Panc1 (cell line): ENCODE data around the gene NFKBIZ. TPM values are rescaled to one million over a fixed set of nuclear protein-coding genes. Genes with fewer than 3 reads are reported as not detected.

Experiments used
- ATAC-seq: fragments of 200-7000 bp; cut with Tn5 transposase; 2 replicates; pipeline ENCODE4 v1.9.1; 2020; ENCODE audit warnings: mild to moderate bottlenecking, moderate library complexity
- BruUV-seq: library from RNA; stranded (reverse); fragments of 400-500 nt; replicated peaks from 2 replicates; lab custom pipeline; 2021; lab: Mats Ljungman, UMichigan
- CTCF ChIA-PET: fragments of 300-600 bp; sonication (Branson Sonifier 250); formaldehyde crosslinking; loops from one replicate; lab custom pipeline; 2022; ENCODE audit warnings: antibody characterized with exemption; lab: Charles Lee
- POLR2A ChIA-PET: fragments of 300-600 bp; sonication (Branson Sonifier 250); formaldehyde crosslinking; loops from one replicate; lab custom pipeline; 2022; ENCODE audit warnings: antibody characterized with exemption; lab: Charles Lee
- DNase-seq: peaks from one replicate; pipeline ENCODE4 v3.0.0-alpha.2; 2010; ENCODE audit warnings: low read depth, low spot score
- H3K27ac ChIP-seq: 2 replicates; pipeline ENCODE4 v1.5.1; 2011; ENCODE audit warnings: mild to moderate bottlenecking, low read length, inconsistent platforms
- H3K27me3 ChIP-seq: fragments of 200-500 bp; sonication (Bioruptor generic); 2 replicates; pipeline ENCODE4 v1.6.0; 2014; ENCODE audit warnings: low read length, inconsistent platforms; ENCODE audit not compliant: control insufficient read depth, insufficient read depth
- H3K36me3 ChIP-seq: fragments of 200-500 bp; sonication (Bioruptor generic); 2 replicates; pipeline ENCODE4 v1.5.1; 2014; ENCODE audit warnings: inconsistent platforms, mild to moderate bottlenecking, low read length, moderate library complexity; ENCODE audit not compliant: control insufficient read depth, insufficient read depth
- H3K4me1 ChIP-seq: 2 replicates; pipeline ENCODE4 v1.5.1; 2011; ENCODE audit warnings: inconsistent platforms, mild to moderate bottlenecking, low read length, moderate library complexity; ENCODE audit not compliant: control insufficient read depth, insufficient read depth
- H3K4me3 ChIP-seq, 2 experiments: 2 replicates each; pipeline ENCODE4 v1.5.1; 2011 to 2012; ENCODE audit warnings: low read depth in 2 of 2, low read length in 2 of 2, mild to moderate bottlenecking in 2 of 2, inconsistent platforms in 1 of 2, moderate library complexity in 1 of 2
- H3K9me3 ChIP-seq: fragments of 200-500 bp; sonication (Bioruptor generic); 2 replicates; pipeline ENCODE4 v1.5.1; 2014; ENCODE audit warnings: low read depth, mild to moderate bottlenecking, inconsistent platforms, low read length, moderate library complexity; ENCODE audit not compliant: control insufficient read depth, insufficient read depth
- POLR2AphosphoS5 ChIP-seq: IDR thresholded peaks from 2 replicates; pipeline ENCODE4 v1.6.1; 2012; ENCODE audit warnings: mild to moderate bottlenecking, low read depth, low read length, moderate library complexity
- SIN3A ChIP-seq: IDR thresholded peaks from 2 replicates; pipeline ENCODE4 v1.6.1; 2012; ENCODE audit warnings: low read depth, mild to moderate bottlenecking, low read length, moderate library complexity, borderline replicate concordance; ENCODE audit not compliant: insufficient read depth
- TCF7L2 ChIP-seq: IDR thresholded peaks from 2 replicates; pipeline ENCODE4 v1.6.1; 2011; ENCODE audit warnings: mild to moderate bottlenecking, low read depth, low read length, inconsistent platforms
- in situ Hi-C: cut with HindIII; loops from 2 replicates; pipeline ENCODE4 v1.10.0; 2016; ENCODE audit warnings: low sequenced_read_pairs, low pct_unique_long_range_greater_than_20kb
- intact Hi-C: fragments of 100-400 bp; cut with micrococcal nuclease; formaldehyde crosslinking; loops from one replicate; pipeline ENCODE4 v1.10.0; 2022; ENCODE audit not compliant: unreplicated experiment
- total RNA-seq: library from RNA; stranded (reverse); gene quantifications from one replicate; pipeline ENCODE4 v1.2.1, GENCODE V29; 2021; ENCODE audit not compliant: unreplicated experiment
- TF ChIP-seq, protein P1 (sequence below), 2 experiments: IDR thresholded peaks; 2 replicates each; pipeline ENCODE4 v1.6.1; 2011 to 2012; ENCODE audit warnings: low read depth in 2 of 2, control low read depth in 1 of 2, low read length in 1 of 2, mild to moderate bottlenecking in 1 of 2, moderate library complexity in 1 of 2; ENCODE audit not compliant: insufficient read depth in 1 of 2
- TF ChIP-seq, protein P2 (sequence below): fragments of 450-650 bp; IDR thresholded peaks from 2 replicates; pipeline ENCODE4 v1.5.1; 2017; ENCODE audit warnings: mild to moderate bottlenecking

Gene NFKBIZ
- total RNA-seq, 1 experiment from 2014 or later, result 17.4 TPM

- in situ Hi-C loops, result loop anchor here (25.0 kb wide), 1 partner anchor 727 kb away; no protein-coding TSS in a partner anchor
- CTCF ChIA-PET, result no interaction called here
- TF ChIP-seq, protein P1, sequence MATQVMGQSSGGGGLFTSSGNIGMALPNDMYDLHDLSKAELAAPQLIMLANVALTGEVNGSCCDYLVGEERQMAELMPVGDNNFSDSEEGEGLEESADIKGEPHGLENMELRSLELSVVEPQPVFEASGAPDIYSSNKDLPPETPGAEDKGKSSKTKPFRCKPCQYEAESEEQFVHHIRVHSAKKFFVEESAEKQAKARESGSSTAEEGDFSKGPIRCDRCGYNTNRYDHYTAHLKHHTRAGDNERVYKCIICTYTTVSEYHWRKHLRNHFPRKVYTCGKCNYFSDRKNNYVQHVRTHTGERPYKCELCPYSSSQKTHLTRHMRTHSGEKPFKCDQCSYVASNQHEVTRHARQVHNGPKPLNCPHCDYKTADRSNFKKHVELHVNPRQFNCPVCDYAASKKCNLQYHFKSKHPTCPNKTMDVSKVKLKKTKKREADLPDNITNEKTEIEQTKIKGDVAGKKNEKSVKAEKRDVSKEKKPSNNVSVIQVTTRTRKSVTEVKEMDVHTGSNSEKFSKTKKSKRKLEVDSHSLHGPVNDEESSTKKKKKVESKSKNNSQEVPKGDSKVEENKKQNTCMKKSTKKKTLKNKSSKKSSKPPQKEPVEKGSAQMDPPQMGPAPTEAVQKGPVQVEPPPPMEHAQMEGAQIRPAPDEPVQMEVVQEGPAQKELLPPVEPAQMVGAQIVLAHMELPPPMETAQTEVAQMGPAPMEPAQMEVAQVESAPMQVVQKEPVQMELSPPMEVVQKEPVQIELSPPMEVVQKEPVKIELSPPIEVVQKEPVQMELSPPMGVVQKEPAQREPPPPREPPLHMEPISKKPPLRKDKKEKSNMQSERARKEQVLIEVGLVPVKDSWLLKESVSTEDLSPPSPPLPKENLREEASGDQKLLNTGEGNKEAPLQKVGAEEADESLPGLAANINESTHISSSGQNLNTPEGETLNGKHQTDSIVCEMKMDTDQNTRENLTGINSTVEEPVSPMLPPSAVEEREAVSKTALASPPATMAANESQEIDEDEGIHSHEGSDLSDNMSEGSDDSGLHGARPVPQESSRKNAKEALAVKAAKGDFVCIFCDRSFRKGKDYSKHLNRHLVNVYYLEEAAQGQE (IDR thresholded peaks at IDR 0.05; ENCODE audit: insufficient read depth in 1 of 2, low read depth in 2 of 2, low read length in 1 of 2), result no peak
- TF ChIP-seq POLR2AphosphoS5, result no peak
- TF ChIP-seq, protein P2, sequence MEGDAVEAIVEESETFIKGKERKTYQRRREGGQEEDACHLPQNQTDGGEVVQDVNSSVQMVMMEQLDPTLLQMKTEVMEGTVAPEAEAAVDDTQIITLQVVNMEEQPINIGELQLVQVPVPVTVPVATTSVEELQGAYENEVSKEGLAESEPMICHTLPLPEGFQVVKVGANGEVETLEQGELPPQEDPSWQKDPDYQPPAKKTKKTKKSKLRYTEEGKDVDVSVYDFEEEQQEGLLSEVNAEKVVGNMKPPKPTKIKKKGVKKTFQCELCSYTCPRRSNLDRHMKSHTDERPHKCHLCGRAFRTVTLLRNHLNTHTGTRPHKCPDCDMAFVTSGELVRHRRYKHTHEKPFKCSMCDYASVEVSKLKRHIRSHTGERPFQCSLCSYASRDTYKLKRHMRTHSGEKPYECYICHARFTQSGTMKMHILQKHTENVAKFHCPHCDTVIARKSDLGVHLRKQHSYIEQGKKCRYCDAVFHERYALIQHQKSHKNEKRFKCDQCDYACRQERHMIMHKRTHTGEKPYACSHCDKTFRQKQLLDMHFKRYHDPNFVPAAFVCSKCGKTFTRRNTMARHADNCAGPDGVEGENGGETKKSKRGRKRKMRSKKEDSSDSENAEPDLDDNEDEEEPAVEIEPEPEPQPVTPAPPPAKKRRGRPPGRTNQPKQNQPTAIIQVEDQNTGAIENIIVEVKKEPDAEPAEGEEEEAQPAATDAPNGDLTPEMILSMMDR, result no peak
- TF ChIP-seq TCF7L2, result no peak
- TF ChIP-seq SIN3A, result no peak
These were observed 39.3 kb upstream of the NFKBIZ start for GRCh38 chr3:101810022-101810418.

DNA sequence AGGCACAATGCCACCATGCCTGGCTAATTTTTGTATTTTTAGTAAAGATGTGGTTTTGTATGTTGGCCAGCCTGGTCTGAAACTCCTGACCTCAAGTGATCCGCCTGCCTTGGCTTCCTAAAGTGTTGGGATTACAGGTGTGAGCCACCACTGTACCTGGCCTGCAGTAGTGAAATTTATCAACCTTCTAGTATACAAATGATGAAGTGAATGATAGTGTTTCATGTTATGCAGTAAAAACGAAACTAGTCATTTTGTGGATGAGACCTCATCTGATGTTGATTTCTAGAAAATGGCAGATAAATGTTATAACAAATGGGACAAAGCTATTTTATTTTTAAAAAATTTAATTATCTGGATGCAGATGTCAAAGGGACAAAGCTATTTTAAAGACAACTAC, 37.4 kb upstream of the NFKBIZ start:
- no peak for DNase-seq
- H3K4me1 ChIP-seq, result no peaks in the 10 kb centered on the region
- TF ChIP-seq TCF7L2 (no peak), POLR2AphosphoS5 (no peak), SIN3A (no peak)
- TF ChIP-seq, protein P2, result no peak
- TF ChIP-seq, protein P1 (IDR thresholded peaks at IDR 0.05; ENCODE audit: insufficient read depth in 1 of 2, low read depth in 2 of 2, low read length in 1 of 2), result no peak
- H3K27me3 ChIP-seq, result no peaks in the 10 kb centered on the region
- ChIA-PET CTCF (no interaction called here), POLR2A (interaction anchor here (1.2 kb wide), 1 partner anchor 414 kb away, joined by 3 read pairs; no protein-coding TSS in a partner anchor)
- no peak overlapping the region for H3K27ac ChIP-seq
- no peak for ATAC-seq
- BruUV-seq, result no TSS peak
- in situ Hi-C loops (loop anchor here (25.0 kb wide), 1 partner anchor 725 kb away; no protein-coding TSS in a partner anchor), intact Hi-C loops (no loop called here)
- H3K4me3 ChIP-seq, result no peak overlapping the region
- no peaks in the 10 kb centered on the region for H3K36me3 ChIP-seq
- no peaks in the 10 kb centered on the region for H3K9me3 ChIP-seq

More at GRCh38 chr3:101810022-101810418, 39.3 kb upstream of the NFKBIZ start:
- Histone ChIP-seq H3K36me3 (no peaks in the 10 kb centered on the region), H3K4me3 (no peak overlapping the region), H3K27ac (no peak overlapping the region), H3K27me3 (no peaks in the 10 kb centered on the region), H3K9me3 (no peaks in the 10 kb centered on the region), H3K4me1 (no peaks in the 10 kb centered on the region)
- DNase-seq (no peak), ATAC-seq (no peak)
- intact Hi-C loops, result no loop called here
- BruUV-seq, result no TSS peak
- POLR2A ChIA-PET, result no interaction called here
